Measurements from ENCODE around the gene GBX2. TPM values are rescaled to one million over a fixed set of nuclear protein-coding genes. Genes with fewer than 3 reads are reported as not detected.

The GBX2 gene
- total and polyA plus RNA-seq, 4 donors, result 0.59 to 1.3 TPM; not detected in 2

- no peak for DNase-seq
- Histone ChIP-seq H3K4me1 (ENCODE audit: control insufficient read depth in 1 of 2, insufficient read depth in 2 of 2, low read length in 2 of 2) (no peaks in the 10 kb centered on the region), H3K4me3 (ENCODE audit: low read length in 2 of 2) (no peak overlapping the region), H3K27ac (ENCODE audit: low read depth in 1 of 2, low read length in 2 of 2) (no peak overlapping the region), H3K36me3 (ENCODE audit: control insufficient read depth in 1 of 2, insufficient read depth in 2 of 2, low read length in 1 of 2) (no peaks in the 10 kb centered on the region), H3K27me3 (ENCODE audit: control insufficient read depth in 1 of 2, insufficient read depth in 2 of 2, low read length in 1 of 2) (no peaks in the 10 kb centered on the region), H3K9me3 (ENCODE audit: control insufficient read depth, low read length) (no peaks in the 10 kb centered on the region)
- WGBS, 2 donors, result 92 to 97% methylated on average over 12 of the region's 12 CpGs
- ATAC-seq (ENCODE audit: low FRiP score), result no peak
- intact Hi-C loops (cut with DNase I), result no loop called here
Observed at GRCh38 chr2:236161531-236161930, 6.7 kb downstream of the GBX2 start.

- no peaks in the 10 kb centered on the region for H3K4me1 ChIP-seq (ENCODE audit: control insufficient read depth in 1 of 2, insufficient read depth in 2 of 2, low read length in 2 of 2)
- H3K27me3 ChIP-seq (ENCODE audit: control insufficient read depth in 1 of 2, insufficient read depth in 2 of 2, low read length in 1 of 2), result no peaks in the 10 kb centered on the region
- H3K4me3 ChIP-seq (ENCODE audit: low read length in 2 of 2), result no peak overlapping the region
- 81 to 86% methylated on average over 15 of the region's 15 CpGs for WGBS, 2 donors
- H3K27ac ChIP-seq (ENCODE audit: low read depth in 1 of 2, low read length in 2 of 2), result no peak overlapping the region
- no peak for DNase-seq
- H3K9me3 ChIP-seq (ENCODE audit: control insufficient read depth, low read length), result no peaks in the 10 kb centered on the region
- ATAC-seq (ENCODE audit: low FRiP score), result no peak
- H3K36me3 ChIP-seq (ENCODE audit: control insufficient read depth in 1 of 2, insufficient read depth in 2 of 2, low read length in 1 of 2), result no peaks in the 10 kb centered on the region
- intact Hi-C loops (cut with DNase I), result no loop called here
Observed at GRCh38 chr2:236161082-236161462, 7.1 kb downstream of the GBX2 start.

GRCh38 chr2:236160366-236161081, 7.7 kb downstream of the GBX2 start:
- H3K27me3 ChIP-seq (ENCODE audit: control insufficient read depth in 1 of 2, insufficient read depth in 2 of 2, low read length in 1 of 2), result no peaks in the 10 kb centered on the region
- H3K4me3 ChIP-seq (ENCODE audit: low read length in 2 of 2), result no peak overlapping the region
- H3K9me3 ChIP-seq (ENCODE audit: control insufficient read depth, low read length), result no peaks in the 10 kb centered on the region
- no peak for DNase-seq
- H3K36me3 ChIP-seq (ENCODE audit: control insufficient read depth in 1 of 2, insufficient read depth in 2 of 2, low read length in 1 of 2), result no peaks in the 10 kb centered on the region
- H3K4me1 ChIP-seq (ENCODE audit: control insufficient read depth in 1 of 2, insufficient read depth in 2 of 2, low read length in 2 of 2), result no peaks in the 10 kb centered on the region
- ATAC-seq (ENCODE audit: low FRiP score), result no peak
- intact Hi-C loops (cut with DNase I), result no loop called here
- 39 to 49% methylated on average over 19 to 22 of the region's 22 CpGs for WGBS, 2 donors
- H3K27ac ChIP-seq (ENCODE audit: low read depth in 1 of 2, low read length in 2 of 2), result no peak overlapping the region

- Histone ChIP-seq H3K36me3 (ENCODE audit: control insufficient read depth in 1 of 2, insufficient read depth in 2 of 2, low read length in 1 of 2) (no peaks in the 10 kb centered on the region), H3K27me3 (ENCODE audit: control insufficient read depth in 1 of 2, insufficient read depth in 2 of 2, low read length in 1 of 2) (no peaks in the 10 kb centered on the region), H3K9me3 (ENCODE audit: control insufficient read depth, low read length) (no peaks in the 10 kb centered on the region), H3K4me3 (ENCODE audit: low read length in 2 of 2) (no peak overlapping the region), H3K4me1 (ENCODE audit: control insufficient read depth in 1 of 2, insufficient read depth in 2 of 2, low read length in 2 of 2) (no peaks in the 10 kb centered on the region), H3K27ac (ENCODE audit: low read depth in 1 of 2, low read length in 2 of 2) (no peak overlapping the region)
- intact Hi-C loops (cut with DNase I), result no loop called here
- DNase-seq (no peak), ATAC-seq (ENCODE audit: low FRiP score) (no peak)
- WGBS, 2 donors, result 14 to 15% methylated on average over 32 to 33 of the region's 33 CpGs
Observed at GRCh38 chr2:236159778-236160170, 8.4 kb downstream of the GBX2 start.

DNA sequence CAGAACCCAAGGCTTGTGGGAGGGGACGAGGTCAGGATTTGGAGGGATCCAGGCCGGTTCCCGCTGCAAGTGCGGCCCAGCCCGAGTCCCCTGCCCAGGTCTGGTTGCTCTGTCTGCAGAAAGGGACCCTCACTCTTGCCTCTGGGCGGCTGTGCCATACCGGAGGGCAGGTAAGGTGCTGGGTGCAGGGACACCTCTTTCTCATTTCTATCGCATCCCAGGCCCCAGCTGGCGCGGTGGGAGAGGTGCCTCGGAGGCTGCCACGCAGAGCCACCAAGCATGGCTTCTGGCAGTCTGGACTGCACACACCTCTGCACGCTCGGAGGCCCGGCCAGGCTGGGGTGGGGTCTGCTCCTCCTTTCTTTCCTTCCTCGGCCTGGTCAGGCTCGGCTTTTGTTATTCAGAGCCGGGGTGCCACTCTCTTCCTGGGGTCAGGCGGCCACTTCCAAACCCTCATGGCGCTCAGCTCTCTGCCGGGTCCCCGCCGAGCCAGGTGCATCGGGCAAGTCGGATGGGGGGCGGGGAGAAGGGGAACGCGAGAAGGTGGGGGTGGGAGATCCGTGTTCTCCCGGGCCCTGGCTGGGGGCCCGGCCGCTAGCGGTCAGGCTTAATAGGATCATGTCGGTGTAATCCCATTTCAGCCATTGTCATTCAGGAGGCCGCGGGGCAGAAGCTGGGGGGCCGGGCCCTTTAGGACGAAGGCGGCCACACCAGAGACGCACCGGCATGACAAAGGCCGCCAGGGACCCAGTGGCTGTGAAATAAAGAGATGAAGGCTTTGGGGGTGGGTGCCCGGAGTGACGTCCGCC, 9.0 kb downstream of the GBX2 start:
- intact Hi-C loops (cut with DNase I), result no loop called here
- no peaks in the 10 kb centered on the region for H3K36me3 ChIP-seq (ENCODE audit: control insufficient read depth in 1 of 2, insufficient read depth in 2 of 2, low read length in 1 of 2)
- no peak overlapping the region for H3K4me3 ChIP-seq (ENCODE audit: low read length in 2 of 2)
- no peaks in the 10 kb centered on the region for H3K27me3 ChIP-seq (ENCODE audit: control insufficient read depth in 1 of 2, insufficient read depth in 2 of 2, low read length in 1 of 2)
- WGBS, 2 donors, result 32 to 34% methylated on average over 44 to 45 of the region's 45 CpGs
- DNase-seq (no peak), ATAC-seq (ENCODE audit: low FRiP score) (no peak)
- H3K27ac ChIP-seq (ENCODE audit: low read depth in 1 of 2, low read length in 2 of 2), result no peak overlapping the region
- no peaks in the 10 kb centered on the region for H3K4me1 ChIP-seq (ENCODE audit: control insufficient read depth in 1 of 2, insufficient read depth in 2 of 2, low read length in 2 of 2)
- no peaks in the 10 kb centered on the region for H3K9me3 ChIP-seq (ENCODE audit: control insufficient read depth, low read length)

- Histone ChIP-seq H3K27ac (ENCODE audit: low read depth in 1 of 2, low read length in 2 of 2) (no peak overlapping the region), H3K4me3 (ENCODE audit: low read length in 2 of 2) (no peak overlapping the region), H3K9me3 (ENCODE audit: control insufficient read depth, low read length) (peaks cover 2% of the 10 kb centered on the region), H3K4me1 (ENCODE audit: control insufficient read depth in 1 of 2, insufficient read depth in 2 of 2, low read length in 2 of 2) (no peaks in the 10 kb centered on the region), H3K27me3 (ENCODE audit: control insufficient read depth in 1 of 2, insufficient read depth in 2 of 2, low read length in 1 of 2) (no peaks in the 10 kb centered on the region), H3K36me3 (ENCODE audit: control insufficient read depth in 1 of 2, insufficient read depth in 2 of 2, low read length in 1 of 2) (no peaks in the 10 kb centered on the region)
- WGBS, 2 donors, result 84% methylated on average over 10 of the region's 10 CpGs
- DNase-seq (no peak), ATAC-seq (ENCODE audit: low FRiP score) (no peak)
- intact Hi-C loops (cut with DNase I), result no loop called here
Observed at GRCh38 chr2:236157815-236158498, 10.2 kb downstream of the GBX2 start.

- intact Hi-C loops (cut with DNase I), result no loop called here
- H3K4me1 ChIP-seq (ENCODE audit: control insufficient read depth in 1 of 2, insufficient read depth in 2 of 2, low read length in 2 of 2), result no peaks in the 10 kb centered on the region
- DNase-seq (no peak), ATAC-seq (ENCODE audit: low FRiP score) (no peak)
- H3K9me3 ChIP-seq (ENCODE audit: control insufficient read depth, low read length), result peaks cover 4% of the 10 kb centered on the region
- H3K36me3 ChIP-seq (ENCODE audit: control insufficient read depth in 1 of 2, insufficient read depth in 2 of 2, low read length in 1 of 2), result no peaks in the 10 kb centered on the region
- H3K27ac ChIP-seq (ENCODE audit: low read depth in 1 of 2, low read length in 2 of 2), result no peak overlapping the region
- no peaks in the 10 kb centered on the region for H3K27me3 ChIP-seq (ENCODE audit: control insufficient read depth in 1 of 2, insufficient read depth in 2 of 2, low read length in 1 of 2)
- 93 to 94% methylated on average over 6 of the region's 6 CpGs for WGBS, 2 donors
- no peak overlapping the region for H3K4me3 ChIP-seq (ENCODE audit: low read length in 2 of 2)
Observed at GRCh38 chr2:236157366-236157765, 10.8 kb downstream of the GBX2 start.

GRCh38 chr2:236156860-236157194, 11.4 kb downstream of the GBX2 start:
- no peak for ATAC-seq (ENCODE audit: low FRiP score)
- peaks cover 4% of the 10 kb centered on the region for H3K9me3 ChIP-seq (ENCODE audit: control insufficient read depth, low read length)

More at GRCh38 chr2:236156860-236157194, 11.4 kb downstream of the GBX2 start:
- WGBS, 2 donors, result 87 to 89% methylated on average over 7 of the region's 7 CpGs
- intact Hi-C loops (cut with DNase I), result no loop called here
- no peaks in the 10 kb centered on the region for H3K27me3 ChIP-seq (ENCODE audit: control insufficient read depth in 1 of 2, insufficient read depth in 2 of 2, low read length in 1 of 2)
- H3K36me3 ChIP-seq (ENCODE audit: control insufficient read depth in 1 of 2, insufficient read depth in 2 of 2, low read length in 1 of 2), result no peaks in the 10 kb centered on the region
- no peaks in the 10 kb centered on the region for H3K4me1 ChIP-seq (ENCODE audit: control insufficient read depth in 1 of 2, insufficient read depth in 2 of 2, low read length in 2 of 2)
- H3K4me3 ChIP-seq (ENCODE audit: low read length in 2 of 2), result no peak overlapping the region
- no peak overlapping the region for H3K27ac ChIP-seq (ENCODE audit: low read depth in 1 of 2, low read length in 2 of 2)
- DNase-seq, result no peak

Data from aorta (tissue), 5 donors.